ENCODE measurements around the gene NARF.

- TF ChIP-seq EZH2 (IDR thresholded peaks at IDR 0.05; ENCODE audit: low read length) (no peak), CTCF (optimal IDR thresholded peaks at IDR 0.05 in 1 of 3, IDR thresholded peaks at IDR 0.05 in 1 of 3, conservative IDR thresholded peaks at IDR 0.05 in 1 of 3; ENCODE audit: extremely low read depth in 1 of 3, insufficient read depth in 2 of 3, low read length in 3 of 3) (no peak)
Observed at GRCh38 chr17:82495844-82496528, 37.4 kb downstream of the NARF start.

All from keratinocyte (primary cell).